Left cardiac atrium (tissue), 4 donors: Measurements from ENCODE around the gene ZNF76. TPM values are rescaled to one million over a fixed set of nuclear protein-coding genes. Genes with fewer than 3 reads are reported as not detected.
A peak's percentile ranks its signal among the peaks of the same experiment; 100 is the strongest.
"Not testable (repeated sequence)": the region's sequence is repeated elsewhere in the genome, so short reads cannot be mapped to it uniquely, and the experiment has no call there.

Experiments
- ATAC-seq, 2 donors: fragments of 200-7000 bp; cut with Tn5 transposase; one replicate each; pipeline ENCODE4 v1.9.1; 2020; ENCODE audit warnings: mild to moderate bottlenecking in 2 of 2, moderate library complexity in 2 of 2
- DNase-seq: peaks from one replicate; pipeline ENCODE4 v3.0.0-alpha.2; 2020
- intact Hi-C, 2 donors: fragments of 100-400 bp; cut with DNase I; formaldehyde crosslinking; loops; one replicate each; pipeline versions ENCODE4 v1.14.1 to v1.15.1; 2022 to 2023
- total RNA-seq, 2 donors: library from RNA; stranded (reverse); fragmentation: NEBNext Ultra II Directional; extraction: Animal tissue kit (Norgen Biotek cat#: 25700); gene quantifications; one replicate each; pipeline ENCODE4 v1.2.1, GENCODE V29; 2021
- donor health status: DM: no; HTN: yes; CAD: no.
- donor health status: DM: no; HTN: yes; CAD: no; lungs with severe emphysema.
- donor health status: DM: yes; HTN: yes; CAD: no.
- donor health status: Dilated cardiomyopathy.

The ZNF76 gene
- total RNA-seq, 2 donors from 2014 or later: 24.1 to 26.4 TPM

DNA sequence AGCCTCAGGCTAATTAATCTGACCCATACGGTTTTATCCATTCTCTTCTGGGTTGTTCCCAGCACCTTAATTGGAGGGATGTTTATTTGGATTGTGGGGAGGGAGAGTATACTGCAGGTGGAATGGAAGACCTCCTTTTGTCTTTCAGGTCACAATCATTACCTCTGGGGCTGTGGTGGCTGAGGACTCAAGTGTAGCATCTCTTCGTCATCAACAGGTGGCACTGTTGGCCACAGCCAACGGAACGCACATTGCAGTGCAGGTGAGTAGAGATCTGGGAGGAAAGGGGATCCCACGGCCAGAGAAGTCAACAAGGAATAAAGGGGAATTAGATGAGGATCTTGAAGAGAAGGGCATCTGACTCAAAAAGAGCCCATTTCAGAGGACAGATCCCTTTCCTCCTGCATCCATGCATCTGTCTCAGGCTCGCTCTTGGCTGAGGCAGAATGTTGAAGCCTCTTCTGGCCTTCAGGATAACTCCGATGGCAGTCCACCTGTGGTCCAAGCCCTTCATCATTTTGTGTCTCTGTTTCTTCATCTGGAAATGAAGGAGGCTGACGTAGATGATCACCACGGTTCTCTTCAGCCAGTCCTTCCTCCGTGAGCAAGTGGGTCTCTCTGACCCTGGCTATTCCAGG is 34.9 kb downstream of the ZNF76 start:
- ATAC-seq (peak in 1 of 2 donors; percentile 12), DNase-seq (no peak)
- intact Hi-C loops: loop anchor here in 1 of 2 donors (5.0 kb wide), 1 partner anchor 143 kb away; no protein-coding TSS in a partner anchor

DNA sequence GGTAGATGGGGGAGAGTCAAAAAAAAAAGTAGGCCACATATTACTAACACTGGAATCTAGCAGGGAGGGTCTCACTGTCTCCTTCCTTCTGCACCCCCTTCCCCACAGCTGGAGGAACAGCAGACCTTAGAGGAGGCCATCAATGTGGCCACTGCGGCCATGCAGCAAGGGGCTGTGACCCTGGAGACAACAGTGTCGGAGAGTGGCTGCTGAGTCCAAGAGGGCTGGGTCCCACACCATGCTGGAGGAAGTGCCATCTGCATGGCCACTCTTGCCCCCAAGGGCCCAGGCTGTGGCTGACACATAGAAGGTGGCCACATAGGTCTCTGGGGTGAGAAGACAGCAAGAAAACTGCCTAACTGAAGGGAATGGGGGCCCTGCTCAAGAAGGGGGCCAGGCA is 35.5 kb downstream of the ZNF76 start:
- ATAC-seq (no peak), DNase-seq (no peak)
- intact Hi-C loops: no loop called here

DNA sequence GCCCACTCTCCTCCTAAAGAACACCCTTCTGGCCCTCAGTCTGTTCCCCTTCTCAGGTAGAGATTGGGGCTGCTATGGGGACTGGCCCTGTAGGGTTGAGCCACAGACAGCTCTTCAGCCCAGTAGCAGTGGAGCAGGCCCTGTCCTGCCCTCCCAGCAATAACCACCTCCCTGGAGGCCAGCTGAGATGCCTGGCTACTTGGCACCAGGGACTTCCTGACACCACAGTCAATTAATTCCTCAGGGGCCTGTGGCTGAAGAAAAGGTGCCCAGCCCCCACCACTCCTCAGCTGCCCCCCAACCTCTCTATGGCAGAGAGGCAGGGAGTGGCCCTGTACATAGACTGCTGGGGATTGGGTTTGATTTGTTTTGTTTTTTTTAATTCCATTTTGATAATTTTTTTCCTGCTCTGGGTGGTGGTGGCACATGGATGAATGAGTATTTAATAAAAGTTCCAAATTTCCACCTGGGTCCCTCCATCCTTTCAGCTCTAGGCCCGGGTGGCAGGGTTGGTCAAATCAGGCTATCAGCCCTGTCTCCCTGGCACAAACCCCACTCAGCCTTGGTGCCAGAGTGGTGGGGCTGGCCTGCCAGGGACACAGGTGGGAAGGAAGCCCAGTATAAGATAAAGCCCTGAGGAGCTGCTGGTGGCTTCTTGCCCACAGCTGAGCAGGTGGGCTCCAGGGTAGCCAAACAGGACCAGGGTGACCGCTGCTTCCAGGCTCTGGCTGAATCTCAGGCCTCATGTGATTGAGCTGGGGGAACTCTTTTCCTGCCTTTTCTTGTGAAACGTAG is 36.2 kb downstream of the ZNF76 start:
- intact Hi-C loops: loop anchor here in 1 of 2 donors (2.0 kb wide), 1 partner anchor 29 kb away; no protein-coding TSS in a partner anchor
- ATAC-seq (no peak), DNase-seq (no peak)

GRCh38 chr6:35296931-35297600 is 37.5 kb downstream of the ZNF76 start:
- intact Hi-C loops: loop anchor here (1.0 to 2.0 kb wide), 2 partner anchors 28 to 30 kb away; no protein-coding TSS in a partner anchor
- ATAC-seq: no peak
- no peak for DNase-seq

GRCh38 chr6:35297601-35298481 is 38.3 kb downstream of the ZNF76 start, which contains the start of gene DEF6:
Gene DEF6, plus strand, starts transcription at chr6:35297818. Its CDS starts 39 bp downstream, at chr6:35297857.
- ATAC-seq (peak; percentile 87 to 93), DNase-seq (peak; percentile 86)
- intact Hi-C loops: loop anchor here (1.0 to 2.0 kb wide), 2 partner anchors 27 to 29 kb away; no protein-coding TSS in a partner anchor

GRCh38 chr6:35298625-35299140 is 39.1 kb downstream of the ZNF76 start:
- intact Hi-C loops: no loop called here

DNA sequence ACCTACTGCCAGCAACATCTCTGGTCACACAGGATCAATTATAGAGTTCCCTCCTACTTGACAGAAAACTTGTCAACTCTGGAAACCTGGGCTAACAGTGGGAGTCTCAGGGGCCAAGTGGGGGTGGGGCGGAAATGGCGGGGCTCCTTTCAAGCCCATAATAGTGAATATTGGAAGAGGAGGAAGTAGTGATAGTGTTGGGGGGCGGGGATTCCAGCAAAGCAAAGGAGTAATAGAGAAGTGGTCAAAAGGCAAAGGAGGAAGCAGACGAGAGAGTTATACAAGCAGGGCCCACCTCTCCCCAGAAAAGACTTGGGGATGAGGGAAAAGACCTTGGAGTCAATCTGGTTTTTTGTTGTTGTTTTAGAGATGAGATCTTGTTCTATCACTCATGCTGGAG is 40.1 kb downstream of the ZNF76 start:
- DNase-seq (no peak), ATAC-seq (no peak)
- intact Hi-C loops: no loop called here

More at GRCh38 chr6:35298625-35299140, 39.1 kb downstream of the ZNF76 start:
- no peak for DNase-seq
- ATAC-seq: no peak

GRCh38 chr6:35300848-35301247 is 41.3 kb downstream of the ZNF76 start:
- intact Hi-C loops: no loop called here
- DNase-seq (no peak), ATAC-seq (no peak)

- DNase-seq: peak; percentile 54
- intact Hi-C loops: no loop called here
- ATAC-seq: peak; percentile 65 to 67
Measured at GRCh38 chr6:35302604-35303241, 43.2 kb downstream of the ZNF76 start.

GRCh38 chr6:35304299-35304698 is 44.8 kb downstream of the ZNF76 start:
- ATAC-seq (no peak), DNase-seq (no peak)
- intact Hi-C loops: no loop called here

DNA sequence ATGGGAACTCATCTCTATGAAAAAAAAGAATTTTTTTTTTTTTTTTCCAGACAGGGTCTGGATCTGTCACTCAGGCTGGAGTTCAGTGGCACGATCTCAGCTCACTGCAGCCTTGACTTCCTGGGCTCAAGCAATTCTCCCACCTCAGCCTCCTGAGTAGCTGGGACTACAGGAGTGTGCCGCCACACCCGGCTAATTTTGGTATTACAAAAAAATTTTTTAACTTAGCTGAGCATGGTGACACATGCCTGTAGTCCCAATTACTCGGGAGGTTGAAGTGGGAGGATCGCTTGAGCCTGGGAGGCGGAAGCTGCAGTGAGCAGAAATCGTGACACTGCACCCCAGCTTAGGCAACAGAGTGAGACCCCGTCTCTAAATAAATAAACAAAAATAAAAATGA is 45.6 kb downstream of the ZNF76 start:
- ATAC-seq: no peak
- no peak for DNase-seq
- intact Hi-C loops: no loop called here

- DNase-seq, intact Hi-C loops: not testable (repeated sequence)
- peak; percentile 27 to 48 for ATAC-seq
Measured at GRCh38 chr6:35307138-35307537, 47.6 kb downstream of the ZNF76 start.

DNA sequence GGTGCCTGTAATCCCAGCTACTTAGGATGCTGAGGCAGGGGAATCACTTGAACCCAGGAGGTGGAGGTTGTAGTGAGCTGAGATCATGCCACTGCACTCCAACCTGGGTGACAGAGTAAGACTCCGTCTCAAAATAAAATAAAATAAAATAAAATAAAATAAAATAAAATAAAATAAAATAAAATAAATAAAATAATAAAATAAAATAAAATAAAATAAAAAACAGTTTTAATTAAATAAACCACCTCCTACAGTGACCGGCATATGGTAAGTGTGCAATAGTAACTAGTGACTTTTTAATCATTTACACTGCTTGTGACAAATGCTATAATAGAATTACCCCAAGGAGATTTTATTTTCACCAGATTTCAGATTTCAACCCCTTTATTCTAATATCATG is 49.0 kb downstream of the ZNF76 start:
- DNase-seq, intact Hi-C loops, ATAC-seq: not testable (repeated sequence)

DNA sequence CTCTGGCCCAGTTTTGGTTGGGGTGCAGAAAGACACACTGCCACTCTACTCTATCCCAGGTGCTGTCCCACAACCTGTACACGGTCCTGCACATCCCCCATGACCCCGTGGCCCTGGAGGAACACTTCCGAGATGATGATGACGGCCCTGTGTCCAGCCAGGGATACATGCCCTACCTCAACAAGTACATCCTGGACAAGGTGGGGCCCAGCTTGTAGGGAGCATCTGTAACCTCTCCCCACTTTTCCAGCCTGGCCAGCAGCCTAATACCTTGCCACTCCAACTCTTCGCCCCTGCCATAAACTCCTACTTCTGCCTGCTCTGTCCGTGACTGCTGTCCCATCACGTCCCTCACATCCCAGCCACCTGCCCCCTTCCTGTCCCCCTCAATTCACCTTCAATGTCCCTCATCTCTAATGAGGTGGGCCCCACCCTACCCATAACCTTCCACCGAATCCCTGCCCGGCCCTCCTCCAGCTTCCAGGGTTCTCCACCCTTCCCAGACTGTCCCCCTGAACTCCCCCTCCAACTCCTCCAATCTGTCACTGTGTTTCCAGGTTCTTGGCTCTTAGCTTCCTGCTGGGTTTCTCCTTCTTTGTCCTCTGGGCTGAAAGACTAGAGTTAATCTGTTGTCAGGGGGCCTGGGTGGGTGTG is 50.2 kb downstream of the ZNF76 start:
- intact Hi-C loops: no loop called here
- DNase-seq: no peak
- ATAC-seq: no peak

DNA sequence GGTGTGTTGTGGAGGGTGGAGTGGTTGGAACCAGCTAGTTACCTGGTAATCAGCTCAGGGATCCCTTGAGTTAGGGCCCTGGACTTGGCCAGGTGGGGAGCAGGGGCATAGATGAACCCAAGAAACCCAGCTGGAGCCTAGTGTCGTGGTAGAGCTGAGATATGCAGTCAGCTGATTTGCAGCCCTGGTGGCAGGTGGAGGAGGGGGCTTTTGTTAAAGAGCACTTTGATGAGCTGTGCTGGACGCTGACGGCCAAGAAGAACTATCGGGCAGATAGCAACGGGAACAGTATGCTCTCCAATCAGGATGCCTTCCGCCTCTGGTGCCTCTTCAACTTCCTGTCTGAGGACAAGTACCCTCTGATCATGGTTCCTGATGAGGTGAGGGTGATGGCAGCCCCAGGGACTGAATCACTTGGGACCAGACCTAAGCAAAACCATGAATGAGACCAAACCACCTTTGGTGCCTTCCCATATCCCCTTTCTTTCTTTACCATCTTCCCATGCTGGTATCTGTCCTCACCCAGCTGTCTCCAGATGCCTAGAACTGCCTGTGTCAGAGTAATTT is 50.8 kb downstream of the ZNF76 start:
- ATAC-seq: no peak
- DNase-seq: no peak
- intact Hi-C loops: no loop called here

GRCh38 chr6:35311390-35312075 is 52.0 kb downstream of the ZNF76 start:
- no peak for DNase-seq
- ATAC-seq: no peak
- intact Hi-C loops: no loop called here
